Tibial nerve (tissue), 4 donors: ENCODE measurements around the gene FAM236C.
"Not testable (repeated sequence)": the region's sequence is repeated elsewhere in the genome, so short reads cannot be mapped to it uniquely, and the experiment has no call there.

ENCODE experiments used
- CTCF ChIP-seq, 5 experiments: fragments of 200-600 bp in 3 of 5; fragments of 450-650 bp in 2 of 5; sonication (generic) in 3 of 5; IDR thresholded peaks; one replicate each; pipeline ENCODE4 v1.5.1; 2016 to 2019; ENCODE audit warnings: antibody characterized with exemption in 5 of 5, mild to moderate bottlenecking in 3 of 5, moderate library complexity in 2 of 5
- EP300 ChIP-seq, 2 donors: sonication (generic); formaldehyde crosslinking; IDR thresholded peaks; one replicate each; pipeline ENCODE4 v1.6.1; 2017; ENCODE audit warnings: antibody characterized with exemption in 2 of 2, mild to moderate bottlenecking in 1 of 2
- POLR2A ChIP-seq, 2 donors: fragments of 450-650 bp; IDR thresholded peaks; one replicate each; pipeline ENCODE4 v1.6.1; 2017; ENCODE audit warnings: antibody characterized with exemption in 2 of 2, mild to moderate bottlenecking in 2 of 2, moderate library complexity in 2 of 2

GRCh38 chrX:72943819-72944169 lies 31.4 kb downstream of the FAM236C start, which contains the start of gene DMRTC1:
- TF ChIP-seq EP300, CTCF, POLR2A (IDR thresholded peaks at IDR 0.05): not testable (repeated sequence)
